SK-N-SH treated with all-trans-retinoic acid at 6 μM for 48 hours (cell line): ENCODE data around the gene BCL6B.
"Not testable (repeated sequence)": the region's sequence is repeated elsewhere in the genome, so short reads cannot be mapped to it uniquely, and the experiment has no call there.

ENCODE experiments used
- ATAC-seq: fragments of 200-7000 bp; cut with Tn5 transposase; 3 replicates; pipeline ENCODE4 v1.9.1; 2020; ENCODE audit warnings: mild to moderate bottlenecking, moderate library complexity
- ARNTL ChIP-seq: fragments of 450-650 bp; formaldehyde crosslinking; IDR thresholded peaks from 2 replicates; pipeline ENCODE4 v1.5.0; 2020; ENCODE audit warnings: low read depth, mild to moderate bottlenecking, moderate library complexity, borderline replicate concordance
- BACH2 ChIP-seq: fragments of 250-450 bp; sonication (Bioruptor Pico); IDR thresholded peaks from 2 replicates; pipeline ENCODE4 v1.9.0; 2021; ENCODE audit warnings: mild to moderate bottlenecking, borderline replicate concordance
- ESRRG ChIP-seq: fragments of 250-450 bp; sonication (Bioruptor Pico); IDR thresholded peaks from 2 replicates; pipeline ENCODE4 v1.6.1; 2021; ENCODE audit warnings: mild to moderate bottlenecking
- GLIS3 ChIP-seq: fragments of 250-450 bp; sonication (Bioruptor Pico); IDR thresholded peaks from 2 replicates; pipeline ENCODE4 v1.5.0; 2020; ENCODE audit warnings: mild to moderate bottlenecking, moderate library complexity
- ISL1 ChIP-seq: fragments of 250-450 bp; sonication (Bioruptor Pico); IDR thresholded peaks from 2 replicates; pipeline ENCODE4 v2.1.2; 2022; ENCODE audit warnings: mild to moderate bottlenecking, moderate library complexity
- OSR1 ChIP-seq: fragments of 250-450 bp; sonication (Bioruptor Pico); IDR thresholded peaks from 2 replicates; pipeline ENCODE4 v1.8.0; 2022; ENCODE audit warnings: moderate library complexity, mild to moderate bottlenecking, inconsistent platforms
- PPARA ChIP-seq: fragments of 250-450 bp; sonication (Bioruptor Pico); IDR thresholded peaks from 2 replicates; pipeline ENCODE4 v1.5.0; 2020; ENCODE audit warnings: mild to moderate bottlenecking, borderline replicate concordance
- RARB ChIP-seq: fragments of 250-450 bp; sonication (Bioruptor Pico); IDR thresholded peaks from 2 replicates; pipeline ENCODE4 v1.8.0; 2021; ENCODE audit warnings: mild to moderate bottlenecking, moderate library complexity
- SNAI2 ChIP-seq: fragments of 250-450 bp; sonication (Bioruptor Pico); IDR thresholded peaks from 2 replicates; pipeline ENCODE4 v1.5.0; 2020; ENCODE audit warnings: mild to moderate bottlenecking, moderate library complexity
- TCF4 ChIP-seq: fragments of 250-450 bp; sonication (Bioruptor Pico); IDR thresholded peaks from 2 replicates; pipeline ENCODE4 v1.8.0; 2021; ENCODE audit warnings: mild to moderate bottlenecking, moderate library complexity, borderline replicate concordance
- TOX ChIP-seq: fragments of 250-450 bp; sonication (Bioruptor Pico); IDR thresholded peaks from 2 replicates; pipeline ENCODE4 v1.8.0; 2021; ENCODE audit warnings: mild to moderate bottlenecking, moderate library complexity, borderline replicate concordance
- ZC3H10 ChIP-seq: fragments of 250-450 bp; sonication (Bioruptor Pico); IDR thresholded peaks from 2 replicates; pipeline ENCODE4 v1.5.1; 2021; ENCODE audit warnings: mild to moderate bottlenecking, moderate library complexity
- ZFP3 ChIP-seq: fragments of 250-450 bp; sonication (Bioruptor Pico); IDR thresholded peaks from 2 replicates; pipeline ENCODE4 v1.5.0; 2020; ENCODE audit warnings: mild to moderate bottlenecking, moderate library complexity
- ZFP30 ChIP-seq: fragments of 450-650 bp; formaldehyde crosslinking; IDR thresholded peaks from 2 replicates; pipeline ENCODE4 v1.5.0; 2022; ENCODE audit warnings: mild to moderate bottlenecking, moderate library complexity
- ZNF565 ChIP-seq: fragments of 450-650 bp; formaldehyde crosslinking; conservative IDR thresholded peaks from 2 replicates; pipeline ENCODE4 v1.5.0; 2020; ENCODE audit warnings: low read depth, mild to moderate bottlenecking, moderate library complexity
- ZNF70 ChIP-seq: fragments of 450-650 bp; formaldehyde crosslinking; IDR thresholded peaks from 2 replicates; pipeline ENCODE4 v1.5.0; 2020; ENCODE audit warnings: mild to moderate bottlenecking, moderate library complexity
- ZNF8 ChIP-seq: fragments of 450-650 bp; formaldehyde crosslinking; IDR thresholded peaks from 2 replicates; pipeline ENCODE4 v1.5.0; 2020; ENCODE audit warnings: mild to moderate bottlenecking, moderate library complexity
- TF ChIP-seq, protein P1 (sequence below): fragments of 250-450 bp; sonication (Bioruptor Pico); IDR thresholded peaks from 2 replicates; pipeline ENCODE4 v1.5.1; 2021; ENCODE audit warnings: mild to moderate bottlenecking, moderate library complexity
- TF ChIP-seq, protein P2 (sequence below): fragments of 250-450 bp; sonication (Bioruptor Pico); IDR thresholded peaks from 2 replicates; pipeline ENCODE4 v1.5.0; 2020; ENCODE audit warnings: mild to moderate bottlenecking, moderate library complexity
- TF ChIP-seq, protein P3 (sequence below): fragments of 250-450 bp; sonication (Bioruptor Pico); IDR thresholded peaks from 2 replicates; pipeline ENCODE4 v1.5.1; 2020; ENCODE audit warnings: low read depth, mild to moderate bottlenecking, moderate library complexity
- TF ChIP-seq, protein P4 (sequence below): fragments of 250-450 bp; sonication (Bioruptor Pico); IDR thresholded peaks from 2 replicates; pipeline ENCODE4 v1.8.0; 2021; ENCODE audit warnings: low read depth, mild to moderate bottlenecking, moderate library complexity, borderline replicate concordance
- TF ChIP-seq, protein P5 (sequence below): fragments of 250-450 bp; sonication (Bioruptor Pico); IDR thresholded peaks from 2 replicates; pipeline ENCODE4 v1.8.0; 2020; ENCODE audit warnings: mild to moderate bottlenecking, moderate library complexity, borderline replicate concordance

The BCL6B gene

DNA sequence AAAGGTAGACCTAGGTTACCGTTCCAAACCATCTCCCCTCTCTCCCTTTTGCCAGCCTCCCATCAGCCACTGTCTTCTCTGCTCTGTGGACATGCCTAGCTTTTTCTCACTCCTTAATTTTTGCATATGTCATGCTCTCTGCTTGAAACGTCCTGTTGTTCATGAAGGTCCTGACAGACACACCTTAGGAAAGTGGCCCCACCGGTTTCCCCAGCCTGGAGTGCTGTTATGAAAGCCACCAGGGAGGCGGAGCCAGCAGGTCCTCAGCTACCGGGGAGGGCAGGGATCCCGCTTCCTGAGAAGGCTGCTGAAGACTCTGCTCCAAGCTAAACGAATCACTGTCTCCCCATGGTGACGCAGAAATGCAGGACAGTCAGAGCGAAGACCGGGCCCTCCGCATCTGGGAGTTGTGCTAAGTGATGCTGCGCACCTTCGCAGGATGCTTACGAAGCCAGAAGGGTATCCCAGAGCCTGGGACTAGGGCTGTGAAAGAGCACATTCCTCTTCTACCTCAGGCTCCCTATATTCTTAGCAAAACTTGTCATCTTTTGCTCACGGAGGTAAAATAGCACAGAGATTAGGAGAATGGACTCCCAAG lies 23.4 kb downstream of the BCL6B start:
- peak; percentile 35 for ATAC-seq
- TF ChIP-seq ZNF8 (no peak), ESRRG (CRISPR knock-in tag) (no peak), GLIS3 (CRISPR knock-in tag) (no peak), ZNF70 (no peak), PPARA (CRISPR knock-in tag) (no peak), ZFP30 (CRISPR knock-in tag) (no peak), ZNF565 (CRISPR knock-in tag) (no peak), TOX (CRISPR knock-in tag) (no peak), OSR1 (CRISPR knock-in tag) (no peak), RARB (CRISPR knock-in tag) (no peak), ARNTL (no peak), ZC3H10 (no peak), ZFP3 (CRISPR knock-in tag) (no peak), BACH2 (CRISPR knock-in tag) (no peak), ISL1 (CRISPR knock-in tag) (no peak)
- TF ChIP-seq, protein P1, sequence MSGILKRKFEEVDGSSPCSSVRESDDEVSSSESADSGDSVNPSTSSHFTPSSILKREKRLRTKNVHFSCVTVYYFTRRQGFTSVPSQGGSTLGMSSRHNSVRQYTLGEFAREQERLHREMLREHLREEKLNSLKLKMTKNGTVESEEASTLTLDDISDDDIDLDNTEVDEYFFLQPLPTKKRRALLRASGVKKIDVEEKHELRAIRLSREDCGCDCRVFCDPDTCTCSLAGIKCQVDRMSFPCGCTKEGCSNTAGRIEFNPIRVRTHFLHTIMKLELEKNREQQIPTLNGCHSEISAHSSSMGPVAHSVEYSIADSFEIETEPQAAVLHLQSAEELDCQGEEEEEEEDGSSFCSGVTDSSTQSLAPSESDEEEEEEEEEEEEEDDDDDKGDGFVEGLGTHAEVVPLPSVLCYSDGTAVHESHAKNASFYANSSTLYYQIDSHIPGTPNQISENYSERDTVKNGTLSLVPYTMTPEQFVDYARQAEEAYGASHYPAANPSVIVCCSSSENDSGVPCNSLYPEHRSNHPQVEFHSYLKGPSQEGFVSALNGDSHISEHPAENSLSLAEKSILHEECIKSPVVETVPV (CRISPR knock-in tag): no peak
- TF ChIP-seq, protein P2, sequence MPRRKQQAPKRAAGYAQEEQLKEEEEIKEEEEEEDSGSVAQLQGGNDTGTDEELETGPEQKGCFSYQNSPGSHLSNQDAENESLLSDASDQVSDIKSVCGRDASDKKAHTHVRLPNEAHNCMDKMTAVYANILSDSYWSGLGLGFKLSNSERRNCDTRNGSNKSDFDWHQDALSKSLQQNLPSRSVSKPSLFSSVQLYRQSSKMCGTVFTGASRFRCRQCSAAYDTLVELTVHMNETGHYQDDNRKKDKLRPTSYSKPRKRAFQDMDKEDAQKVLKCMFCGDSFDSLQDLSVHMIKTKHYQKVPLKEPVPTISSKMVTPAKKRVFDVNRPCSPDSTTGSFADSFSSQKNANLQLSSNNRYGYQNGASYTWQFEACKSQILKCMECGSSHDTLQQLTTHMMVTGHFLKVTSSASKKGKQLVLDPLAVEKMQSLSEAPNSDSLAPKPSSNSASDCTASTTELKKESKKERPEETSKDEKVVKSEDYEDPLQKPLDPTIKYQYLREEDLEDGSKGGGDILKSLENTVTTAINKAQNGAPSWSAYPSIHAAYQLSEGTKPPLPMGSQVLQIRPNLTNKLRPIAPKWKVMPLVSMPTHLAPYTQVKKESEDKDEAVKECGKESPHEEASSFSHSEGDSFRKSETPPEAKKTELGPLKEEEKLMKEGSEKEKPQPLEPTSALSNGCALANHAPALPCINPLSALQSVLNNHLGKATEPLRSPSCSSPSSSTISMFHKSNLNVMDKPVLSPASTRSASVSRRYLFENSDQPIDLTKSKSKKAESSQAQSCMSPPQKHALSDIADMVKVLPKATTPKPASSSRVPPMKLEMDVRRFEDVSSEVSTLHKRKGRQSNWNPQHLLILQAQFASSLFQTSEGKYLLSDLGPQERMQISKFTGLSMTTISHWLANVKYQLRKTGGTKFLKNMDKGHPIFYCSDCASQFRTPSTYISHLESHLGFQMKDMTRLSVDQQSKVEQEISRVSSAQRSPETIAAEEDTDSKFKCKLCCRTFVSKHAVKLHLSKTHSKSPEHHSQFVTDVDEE (CRISPR knock-in tag): no peak
- TF ChIP-seq, protein P3, sequence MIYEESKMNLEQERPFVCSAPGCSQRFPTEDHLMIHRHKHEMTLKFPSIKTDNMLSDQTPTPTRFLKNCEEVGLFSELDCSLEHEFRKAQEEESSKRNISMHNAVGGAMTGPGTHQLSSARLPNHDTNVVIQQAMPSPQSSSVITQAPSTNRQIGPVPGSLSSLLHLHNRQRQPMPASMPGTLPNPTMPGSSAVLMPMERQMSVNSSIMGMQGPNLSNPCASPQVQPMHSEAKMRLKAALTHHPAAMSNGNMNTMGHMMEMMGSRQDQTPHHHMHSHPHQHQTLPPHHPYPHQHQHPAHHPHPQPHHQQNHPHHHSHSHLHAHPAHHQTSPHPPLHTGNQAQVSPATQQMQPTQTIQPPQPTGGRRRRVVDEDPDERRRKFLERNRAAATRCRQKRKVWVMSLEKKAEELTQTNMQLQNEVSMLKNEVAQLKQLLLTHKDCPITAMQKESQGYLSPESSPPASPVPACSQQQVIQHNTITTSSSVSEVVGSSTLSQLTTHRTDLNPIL (CRISPR knock-in tag): no peak
- TF ChIP-seq, protein P4, sequence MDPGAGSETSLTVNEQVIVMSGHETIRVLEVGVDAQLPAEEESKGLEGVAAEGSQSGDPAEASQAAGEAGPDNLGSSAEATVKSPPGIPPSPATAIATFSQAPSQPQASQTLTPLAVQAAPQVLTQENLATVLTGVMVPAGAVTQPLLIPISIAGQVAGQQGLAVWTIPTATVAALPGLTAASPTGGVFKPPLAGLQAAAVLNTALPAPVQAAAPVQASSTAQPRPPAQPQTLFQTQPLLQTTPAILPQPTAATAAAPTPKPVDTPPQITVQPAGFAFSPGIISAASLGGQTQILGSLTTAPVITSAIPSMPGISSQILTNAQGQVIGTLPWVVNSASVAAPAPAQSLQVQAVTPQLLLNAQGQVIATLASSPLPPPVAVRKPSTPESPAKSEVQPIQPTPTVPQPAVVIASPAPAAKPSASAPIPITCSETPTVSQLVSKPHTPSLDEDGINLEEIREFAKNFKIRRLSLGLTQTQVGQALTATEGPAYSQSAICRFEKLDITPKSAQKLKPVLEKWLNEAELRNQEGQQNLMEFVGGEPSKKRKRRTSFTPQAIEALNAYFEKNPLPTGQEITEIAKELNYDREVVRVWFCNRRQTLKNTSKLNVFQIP: no peak
- TF ChIP-seq, all 23 proteins: peak for 0

DNA sequence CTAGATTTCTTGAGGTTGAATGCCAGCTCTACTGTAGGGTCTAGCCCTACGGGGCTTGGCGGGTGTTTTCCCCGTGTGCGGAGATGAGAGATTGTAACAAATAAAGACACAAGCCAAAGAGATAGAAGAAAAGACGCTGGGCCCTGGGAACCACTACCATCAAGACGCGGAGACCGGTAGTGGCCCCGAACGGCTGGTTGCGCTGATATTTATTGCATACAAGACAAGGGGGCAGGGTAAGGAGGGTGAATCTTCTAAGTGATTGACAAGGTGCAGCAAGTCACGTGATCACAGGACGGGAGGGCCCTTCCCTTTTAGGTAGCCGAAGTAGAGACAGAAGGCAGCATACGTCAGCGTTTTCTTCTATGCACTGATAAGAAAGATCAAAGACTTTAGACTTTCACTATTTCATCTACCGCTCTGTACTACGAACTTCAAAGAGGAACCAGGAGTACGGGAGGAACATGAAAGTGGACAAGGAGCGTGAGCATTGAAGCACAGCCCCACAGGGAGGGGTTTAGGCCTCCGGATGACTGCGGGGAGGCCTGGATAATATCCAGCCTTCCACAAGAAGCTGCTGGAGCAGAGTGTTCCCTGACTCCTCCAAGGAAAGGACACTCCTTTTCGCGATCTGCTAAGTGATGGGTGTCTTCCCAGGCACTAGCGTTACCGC lies 24.0 kb downstream of the BCL6B start:
- ATAC-seq: not testable (repeated sequence)

DNA sequence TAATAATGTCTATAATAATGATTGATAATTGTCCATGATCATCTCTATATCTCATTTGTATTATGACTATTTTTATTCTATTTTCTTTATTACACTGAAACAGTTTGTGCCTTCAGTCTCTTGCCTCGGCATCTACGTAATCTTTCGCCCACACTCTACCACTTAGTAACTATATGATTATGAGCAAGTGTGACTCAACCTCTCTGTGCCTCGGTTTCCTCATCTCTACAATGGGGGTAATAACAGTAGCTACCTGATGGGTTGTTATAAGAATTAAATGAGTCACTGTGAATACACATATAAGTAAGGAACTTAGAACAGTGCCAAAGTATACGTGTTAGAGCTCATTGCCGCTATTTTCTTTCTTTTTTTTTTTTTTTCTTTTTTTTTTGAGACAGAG lies 24.7 kb downstream of the BCL6B start:
- no peak for ATAC-seq
- TF ChIP-seq, protein P5, sequence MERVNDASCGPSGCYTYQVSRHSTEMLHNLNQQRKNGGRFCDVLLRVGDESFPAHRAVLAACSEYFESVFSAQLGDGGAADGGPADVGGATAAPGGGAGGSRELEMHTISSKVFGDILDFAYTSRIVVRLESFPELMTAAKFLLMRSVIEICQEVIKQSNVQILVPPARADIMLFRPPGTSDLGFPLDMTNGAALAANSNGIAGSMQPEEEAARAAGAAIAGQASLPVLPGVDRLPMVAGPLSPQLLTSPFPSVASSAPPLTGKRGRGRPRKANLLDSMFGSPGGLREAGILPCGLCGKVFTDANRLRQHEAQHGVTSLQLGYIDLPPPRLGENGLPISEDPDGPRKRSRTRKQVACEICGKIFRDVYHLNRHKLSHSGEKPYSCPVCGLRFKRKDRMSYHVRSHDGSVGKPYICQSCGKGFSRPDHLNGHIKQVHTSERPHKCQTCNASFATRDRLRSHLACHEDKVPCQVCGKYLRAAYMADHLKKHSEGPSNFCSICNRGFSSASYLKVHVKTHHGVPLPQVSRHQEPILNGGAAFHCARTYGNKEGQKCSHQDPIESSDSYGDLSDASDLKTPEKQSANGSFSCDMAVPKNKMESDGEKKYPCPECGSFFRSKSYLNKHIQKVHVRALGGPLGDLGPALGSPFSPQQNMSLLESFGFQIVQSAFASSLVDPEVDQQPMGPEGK: no peak
- no peak for TF ChIP-seq TCF4 (CRISPR knock-in tag)
- TF ChIP-seq, protein P2 (CRISPR knock-in tag): no peak
- TF ChIP-seq ZC3H10: no peak
- TF ChIP-seq, protein P1 (CRISPR knock-in tag): no peak
- TF ChIP-seq ZNF8: no peak
- TF ChIP-seq ESRRG (CRISPR knock-in tag): no peak
- no peak for TF ChIP-seq TOX (CRISPR knock-in tag)
- TF ChIP-seq, protein P3 (CRISPR knock-in tag): no peak
- no peak for TF ChIP-seq SNAI2 (CRISPR knock-in tag)
- no peak for TF ChIP-seq PPARA (CRISPR knock-in tag)
- TF ChIP-seq ZNF565 (CRISPR knock-in tag): no peak
- TF ChIP-seq ZNF70: no peak
- no peak for TF ChIP-seq OSR1 (CRISPR knock-in tag)
